HFF-Myc (cell line): ENCODE data around the gene SNRPD1.
A peak's percentile ranks its signal among the peaks of the same experiment; 100 is the strongest.
"Not testable (repeated sequence)": the region's sequence is repeated elsewhere in the genome, so short reads cannot be mapped to it uniquely, and the experiment has no call there.

ENCODE experiments used
- DNase-seq: peaks from one replicate; pipeline ENCODE4 v3.0.0-alpha.2; 2011; ENCODE audit warnings: low read depth; ENCODE audit errors: extremely low read depth
- H3K4me3 ChIP-seq: replicated peaks from 2 replicates; pipeline ENCODE4 v1.5.1; 2011; ENCODE audit warnings: low read depth, mild to moderate bottlenecking, control low read depth, low read length
- CTCF ChIP-seq: IDR thresholded peaks from 2 replicates; pipeline ENCODE4 v1.5.1; 2012; ENCODE audit warnings: mild to moderate bottlenecking, low read depth, low read length, control low read depth; ENCODE audit errors: missing control alignments

Gene SNRPD1

GRCh38 chr18:21612125-21613039 lies at the start of gene SNRPD1:
Gene SNRPD1, plus strand, starts transcription at chr18:21612314. Its CDS starts 116 bp downstream, at chr18:21612430.
- H3K4me3 ChIP-seq: peak within 1 kb of the TSS; percentile 90
- peak; percentile 71 for DNase-seq
- TF ChIP-seq CTCF: peak; percentile 98

GRCh38 chr18:21571772-21572171 lies 40.3 kb upstream of the SNRPD1 start:
- no peak for DNase-seq
- H3K4me3 ChIP-seq: no peak overlapping the region
- TF ChIP-seq CTCF: no peak

- no peak for TF ChIP-seq CTCF
- no peak overlapping the region for H3K4me3 ChIP-seq
- no peak for DNase-seq
Measured at GRCh38 chr18:21575656-21576055, 36.5 kb upstream of the SNRPD1 start.

GRCh38 chr18:21584391-21584790 lies 27.7 kb upstream of the SNRPD1 start:
- no peak overlapping the region for H3K4me3 ChIP-seq
- no peak for TF ChIP-seq CTCF
- DNase-seq: no peak

GRCh38 chr18:21592361-21592760 lies 19.8 kb upstream of the SNRPD1 start:
- not testable (repeated sequence) for DNase-seq, H3K4me3 ChIP-seq

GRCh38 chr18:21593540-21594257 lies 18.4 kb upstream of the SNRPD1 start:
- TF ChIP-seq CTCF: no peak
- H3K4me3 ChIP-seq: no peak overlapping the region
- DNase-seq: no peak

- no peak for TF ChIP-seq CTCF
- H3K4me3 ChIP-seq: no peak overlapping the region
- no peak for DNase-seq
Measured at GRCh38 chr18:21597620-21598019, 14.5 kb upstream of the SNRPD1 start.
